K562 (cell line): ENCODE data around the gene KAZALD1. TPM values are rescaled to one million over a fixed set of nuclear protein-coding genes. Genes with fewer than 3 reads are reported as not detected.

Experiments used
- BRCA1 ChIP-seq, 2 experiments: fragments of 450-650 bp in 1 of 2; sonication (generic) in 1 of 2; formaldehyde crosslinking in 1 of 2; IDR thresholded peaks; 2 replicates each; pipeline versions ENCODE4 v1.5.0 to v1.6.1; 2017 to 2020; ENCODE audit warnings: mild to moderate bottlenecking in 1 of 2, missing genetic modification reagents in 1 of 2
- DMBX1 ChIP-seq: fragments of 250-450 bp; sonication (Bioruptor Pico); IDR thresholded peaks from 2 replicates; pipeline ENCODE4 v1.8.0; 2022; ENCODE audit warnings: inconsistent platforms, mild to moderate bottlenecking, moderate library complexity, borderline replicate concordance
- DPF2 ChIP-seq: fragments of 450-650 bp; IDR thresholded peaks from 2 replicates; pipeline ENCODE4 v1.6.1; 2016
- EP400 ChIP-seq: fragments of 450-650 bp; IDR thresholded peaks from 2 replicates; pipeline ENCODE4 v1.6.1; 2017; ENCODE audit warnings: antibody characterized with exemption, mild to moderate bottlenecking, moderate library complexity
- FIP1L1 ChIP-seq: fragments of 200-400 bp; formaldehyde crosslinking; IDR thresholded peaks from 2 replicates; pipeline ENCODE4 v1.6.1; 2018; ENCODE audit warnings: mild to moderate bottlenecking, low read depth, low read length; ENCODE audit not compliant: poor library complexity, severe bottlenecking
- FOS ChIP-seq: IDR thresholded peaks from 3 replicates; pipeline ENCODE4 v1.6.1; 2011; ENCODE audit not compliant: insufficient read length; ENCODE audit errors: extremely low read depth
- HNRNPL ChIP-seq: fragments of 200-400 bp; formaldehyde crosslinking; IDR thresholded peaks from 2 replicates; pipeline ENCODE4 v1.6.1; 2017; ENCODE audit warnings: low read depth, mild to moderate bottlenecking, low read length
- KDM4B ChIP-seq, 2 experiments: fragments of 450-650 bp in 1 of 2; sonication (generic) in 1 of 2; IDR thresholded peaks; 2 replicates each; pipeline ENCODE4 v1.6.1; 2016 to 2017; ENCODE audit warnings: borderline replicate concordance in 2 of 2, antibody characterized with exemption in 1 of 2, low read depth in 1 of 2, mild to moderate bottlenecking in 1 of 2
- L3MBTL2 ChIP-seq: fragments of 450-650 bp; IDR thresholded peaks from 2 replicates; pipeline ENCODE4 v1.6.1; 2016; ENCODE audit warnings: mild to moderate bottlenecking, moderate library complexity
- MYNN ChIP-seq, 2 experiments: sonication (generic); formaldehyde crosslinking in 1 of 2; IDR thresholded peaks; 2 replicates each; pipeline versions ENCODE4 v1.5.0 to v1.6.1; 2016 to 2020; ENCODE audit warnings: antibody characterized with exemption in 1 of 2, missing genetic modification reagents in 1 of 2
- NFRKB ChIP-seq: fragments of 450-650 bp; IDR thresholded peaks from 2 replicates; pipeline ENCODE4 v1.6.1; 2016; ENCODE audit warnings: low read depth
- NR2C2 ChIP-seq, 2 experiments: fragments of 200-800 bp in 1 of 2; sonication (Bioruptor generic) in 1 of 2; sonication (generic) in 1 of 2; formaldehyde crosslinking in 1 of 2; IDR thresholded peaks; 2 replicates each; pipeline versions ENCODE4 v1.6.1 to v1.8.0; 2016 to 2022; ENCODE audit warnings: mild to moderate bottlenecking in 1 of 2, missing compliant biosample characterization in 1 of 2, missing genetic modification characterization in 1 of 2, missing genetic modification reagents in 1 of 2
- NRF1 ChIP-seq, 2 experiments: fragments of 450-650 bp; IDR thresholded peaks in 1 of 2; conservative IDR thresholded peaks in 1 of 2; 2 replicates each; pipeline ENCODE4 v1.6.1; 2014; ENCODE audit warnings: mild to moderate bottlenecking in 2 of 2
- PHB ChIP-seq: fragments of 250-450 bp; sonication (Bioruptor Pico); IDR thresholded peaks from 2 replicates; pipeline ENCODE4 v1.5.0; 2021
- PKNOX1 ChIP-seq: fragments of 450-650 bp; IDR thresholded peaks from 2 replicates; pipeline ENCODE4 v1.6.1; 2016
- RBFOX2 ChIP-seq: fragments of 200-400 bp; formaldehyde crosslinking; IDR thresholded peaks from 2 replicates; pipeline ENCODE4 v1.6.1; 2017; ENCODE audit warnings: low read depth, mild to moderate bottlenecking, low read length, moderate library complexity
- RFX5 ChIP-seq: IDR thresholded peaks from 2 replicates; pipeline ENCODE4 v1.6.1; 2011; ENCODE audit warnings: low read depth, mild to moderate bottlenecking, improper control_type of control experiment, low read length
- TOE1 ChIP-seq, 2 experiments: fragments of 450-650 bp in 1 of 2; sonication (generic) in 1 of 2; formaldehyde crosslinking in 1 of 2; IDR thresholded peaks; 2 replicates each; pipeline versions ENCODE4 v1.7.1 to v1.8.0; 2016 to 2022; ENCODE audit warnings: borderline replicate concordance in 2 of 2, mild to moderate bottlenecking in 2 of 2, antibody characterized with exemption in 1 of 2, inconsistent platforms in 1 of 2, low read depth in 1 of 2, missing genetic modification reagents in 1 of 2, moderate library complexity in 1 of 2
- UBTF ChIP-seq, 2 experiments: IDR thresholded peaks; 2 replicates each; pipeline ENCODE4 v1.6.1; 2012; ENCODE audit warnings: improper control_type of control experiment in 2 of 2, low read depth in 2 of 2, low read length in 2 of 2, borderline replicate concordance in 1 of 2
- ZFP36 ChIP-seq: fragments of 150-350 bp; IDR thresholded peaks from 2 replicates; pipeline ENCODE4 v1.6.1; 2018; ENCODE audit warnings: low read length, low read depth; ENCODE audit not compliant: partially characterized antibody
- ZNF134 ChIP-seq: fragments of 250-450 bp; sonication (Bioruptor Pico); conservative IDR thresholded peaks from 2 replicates; pipeline ENCODE4 v1.4.0; 2020
- polyA plus RNA-seq, 8 experiments: library from polyadenylated mRNA; depleted of rRNA in 4 of 8; stranded (reverse) in 5 of 8; unstranded in 3 of 8; fragments of >200 nt; fragmentation: Nextera tagmentation in 2 of 8; fragmentation: Illumina TruSeq in 1 of 8; extraction: Ambion mirVana in 2 of 8; extraction: Trizol in 1 of 8; gene quantifications; 2 replicates each; pipeline versions ENCODE4 v1.2.1 to v1.2.3, GENCODE V29; 2011 to 2014; ENCODE audit warnings: inconsistent platforms in 1 of 8, missing spikeins in 1 of 8
- total RNA-seq, 7 experiments: library from RNA; depleted of rRNA in 6 of 7; stranded (reverse); fragments of >200 nt in 6 of 7; fragmentation: Illumina TruSeq in 2 of 7; extraction: Trizol in 2 of 7; gene quantifications; 2 replicates each; pipeline versions ENCODE4 v1.2.1 to v1.2.3, GENCODE V29; 2011 to 2021; ENCODE audit warnings: low replicate concordance in 1 of 7
- TF ChIP-seq, protein P1 (sequence below), 2 experiments: fragments of 450-650 bp; conservative IDR thresholded peaks; 2 replicates each; pipeline ENCODE4 v1.6.1; 2017; ENCODE audit warnings: mild to moderate bottlenecking in 2 of 2, moderate library complexity in 2 of 2

Gene KAZALD1
- total and polyA plus RNA-seq, 9 of the 15 experiments (the other 6 are each of a cell fraction or from before 2014, with no cell fraction given) = 0.15 to 10.0 (median 4.9) TPM

GRCh38 chr10:101066146-101066895, 4.5 kb downstream of the KAZALD1 start (continued):
- TF ChIP-seq RBFOX2 = peak; percentile 85
- peak; percentile 33; the same call in 1 of the 2 replicates for TF ChIP-seq DMBX1 (CRISPR knock-in tag)
- peak; percentile 64 to 72 for TF ChIP-seq NRF1 (conservative IDR thresholded peaks at IDR 0.05 in 1 of 2, IDR thresholded peaks at IDR 0.05 in 1 of 2)
- TF ChIP-seq FOS = no peak
- TF ChIP-seq TOE1 (IDR thresholded peaks at IDR 0.05; ENCODE audit: borderline replicate concordance) = peak; percentile 64; the same call in 1 of the 2 replicates
- no peak for TF ChIP-seq TOE1 (CRISPR knock-in tag; IDR thresholded peaks at IDR 0.05; ENCODE audit: borderline replicate concordance, low read depth)
- peak; percentile 79 for TF ChIP-seq EP400
- TF ChIP-seq FIP1L1 = no peak
- TF ChIP-seq L3MBTL2 = peak; percentile 48
- 0 out of 2 replicates have a peak, but pooled peaks have one; percentile 17 for TF ChIP-seq MYNN (IDR thresholded peaks at IDR 0.05)
- no peak for TF ChIP-seq MYNN (CRISPR knock-in tag; IDR thresholded peaks at IDR 0.05)
- TF ChIP-seq BRCA1 (IDR thresholded peaks at IDR 0.05) = no peak
- no peak for TF ChIP-seq BRCA1 (CRISPR knock-in tag; IDR thresholded peaks at IDR 0.05)
- TF ChIP-seq, protein P1, sequence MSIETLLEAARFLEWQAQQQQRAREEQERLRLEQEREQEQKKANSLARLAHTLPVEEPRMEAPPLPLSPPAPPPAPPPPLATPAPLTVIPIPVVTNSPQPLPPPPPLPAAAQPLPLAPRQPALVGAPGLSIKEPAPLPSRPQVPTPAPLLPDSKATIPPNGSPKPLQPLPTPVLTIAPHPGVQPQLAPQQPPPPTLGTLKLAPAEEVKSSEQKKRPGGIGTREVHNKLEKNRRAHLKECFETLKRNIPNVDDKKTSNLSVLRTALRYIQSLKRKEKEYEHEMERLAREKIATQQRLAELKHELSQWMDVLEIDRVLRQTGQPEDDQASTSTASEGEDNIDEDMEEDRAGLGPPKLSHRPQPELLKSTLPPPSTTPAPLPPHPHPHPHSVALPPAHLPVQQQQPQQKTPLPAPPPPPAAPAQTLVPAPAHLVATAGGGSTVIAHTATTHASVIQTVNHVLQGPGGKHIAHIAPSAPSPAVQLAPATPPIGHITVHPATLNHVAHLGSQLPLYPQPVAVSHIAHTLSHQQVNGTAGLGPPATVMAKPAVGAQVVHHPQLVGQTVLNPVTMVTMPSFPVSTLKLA (conservative IDR thresholded peaks at IDR 0.05) = peak; percentile 83 to 89
- TF ChIP-seq ZFP36 = peak; percentile 15
- TF ChIP-seq ZNF134 (CRISPR knock-in tag) = no peak
- TF ChIP-seq PHB (CRISPR knock-in tag) = no peak
- TF ChIP-seq HNRNPL = no peak
- peak in 1 of 2 experiments; percentile 94; a peak in 1 of 4 replicates for TF ChIP-seq UBTF (IDR thresholded peaks at IDR 0.05; ENCODE audit: borderline replicate concordance in 1 of 2, low read depth in 2 of 2, low read length in 2 of 2)
- peak in 1 of 2 experiments; percentile 61; a peak in 1 of 4 replicates for TF ChIP-seq KDM4B (IDR thresholded peaks at IDR 0.05; ENCODE audit: borderline replicate concordance in 2 of 2, low read depth in 1 of 2)
- no peak for TF ChIP-seq NFRKB
- no peak for TF ChIP-seq PKNOX1
- TF ChIP-seq NR2C2 (CRISPR knock-in tag; IDR thresholded peaks at IDR 0.05) = no peak
- no peak for TF ChIP-seq NR2C2 (tag; IDR thresholded peaks at IDR 0.05)
- peak; percentile 24; the same call in 1 of the 2 replicates for TF ChIP-seq DPF2
- TF ChIP-seq RFX5 = no peak
